T-helper 22 cell (primary cell): Measurements from ENCODE around the gene NBEAL2.
A peak's percentile ranks its signal among the peaks of the same experiment; 100 is the strongest.

ENCODE experiments used
- DNase-seq: peaks from one replicate; pipeline ENCODE4 v3.0.0-alpha.2; 2020; ENCODE audit warnings: low read depth

The NBEAL2 gene

GRCh38 chr3:46978985-46979944, at the start of gene NBEAL2:
Gene NBEAL2 (plus strand): TSS chr3:46979666. CDS start chr3:46979862, 196 bp downstream.
- DNase-seq, result peak; percentile 96

GRCh38 chr3:46930166-46930944, 49.1 kb upstream of the NBEAL2 start:
- no peak for DNase-seq

GRCh38 chr3:46930945-46931403, 48.5 kb upstream of the NBEAL2 start:
- DNase-seq, result no peak

GRCh38 chr3:46931631-46932331, 47.7 kb upstream of the NBEAL2 start:
- DNase-seq, result no peak

GRCh38 chr3:46932455-46933225, 46.8 kb upstream of the NBEAL2 start:
- DNase-seq, result no peak

- DNase-seq, result no peak
Measured at GRCh38 chr3:46933261-46933660, 46.2 kb upstream of the NBEAL2 start.

GRCh38 chr3:46934072-46934471, 45.4 kb upstream of the NBEAL2 start:
- DNase-seq, result no peak

GRCh38 chr3:46934498-46935167, 44.8 kb upstream of the NBEAL2 start:
- DNase-seq, result no peak

- DNase-seq, result no peak
Measured at GRCh38 chr3:46935168-46935858, 44.2 kb upstream of the NBEAL2 start.

- DNase-seq, result no peak
Measured at GRCh38 chr3:46935989-46936558, 43.4 kb upstream of the NBEAL2 start.

- DNase-seq, result no peak
Measured at GRCh38 chr3:46936733-46937250, 42.7 kb upstream of the NBEAL2 start.

GRCh38 chr3:46938118-46938517, 41.3 kb upstream of the NBEAL2 start:
- DNase-seq, result no peak

GRCh38 chr3:46939578-46940445, 39.7 kb upstream of the NBEAL2 start:
- no peak for DNase-seq

GRCh38 chr3:46942076-46942475, 37.4 kb upstream of the NBEAL2 start:
- no peak for DNase-seq

- DNase-seq, result no peak
Measured at GRCh38 chr3:46942481-46943236, 36.8 kb upstream of the NBEAL2 start.

- DNase-seq, result no peak
Measured at GRCh38 chr3:46943237-46944187, 36.0 kb upstream of the NBEAL2 start.

- no peak for DNase-seq
Measured at GRCh38 chr3:46944191-46944590, 35.3 kb upstream of the NBEAL2 start.
